ENCODE data around the gene BLOC1S5. TPM values are rescaled to one million over a fixed set of nuclear protein-coding genes. Genes with fewer than 3 reads are reported as not detected.

BLOC1S5 gene
- total RNA-seq, 1 experiment from 2014 or later: 11.8 TPM

- ATAC-seq: peak; percentile 92
- peaks cover 55% of the 10 kb centered on the region for H3K4me1 ChIP-seq (ENCODE audit: control insufficient read depth, insufficient read depth, low read length)
Measured at GRCh38 chr6:8082954-8083858, 19.0 kb upstream of the BLOC1S5 start.

GRCh38 chr6:8082572-8082953, 18.4 kb upstream of the BLOC1S5 start:
- Histone ChIP-seq H3K9me3 (ENCODE audit: control insufficient read depth, insufficient read depth, low read depth, low read length) (no peaks in the 10 kb centered on the region), H3K4me3 (ENCODE audit: low read depth in 2 of 2, low read length in 2 of 2) (no peak overlapping the region), H3K4me1 (ENCODE audit: control insufficient read depth, insufficient read depth, low read length) (peaks cover 55% of the 10 kb centered on the region), H3K36me3 (ENCODE audit: control insufficient read depth, insufficient read depth, low read length) (peaks cover 16% of the 10 kb centered on the region), H3K27ac (ENCODE audit: low read length) (peak overlapping the region; percentile 86), H3K27me3 (ENCODE audit: control insufficient read depth, insufficient read depth, low read length) (no peaks in the 10 kb centered on the region)
- POLR2A ChIA-PET: no interaction called here
- intact Hi-C loops (cut with micrococcal nuclease; ENCODE audit: unreplicated experiment) (no loop called here), in situ Hi-C loops (cut with HindIII; ENCODE audit: low pct_unique_long_range_greater_than_20kb, low sequenced_read_pairs) (no loop called here)
- ATAC-seq: no peak
- DNase-seq (ENCODE audit: low read depth, low spot score): no peak
- no TSS peak for BruUV-seq (replicated peaks)
- TF ChIP-seq SIN3A (IDR thresholded peaks at IDR 0.05; ENCODE audit: borderline replicate concordance, insufficient read depth, low read depth, low read length) (no peak), REST (IDR thresholded peaks at IDR 0.05; ENCODE audit: insufficient read depth in 1 of 2, low read depth in 2 of 2, low read length in 1 of 2) (no peak), TCF7L2 (IDR thresholded peaks at IDR 0.05; ENCODE audit: low read depth, low read length) (no peak), POLR2AphosphoS5 (IDR thresholded peaks at IDR 0.05; ENCODE audit: low read depth, low read length) (no peak), CTCF (IDR thresholded peaks at IDR 0.05) (no peak)
- CTCF ChIA-PET: no interaction called here

More at GRCh38 chr6:8082954-8083858, 19.0 kb upstream of the BLOC1S5 start:
- POLR2A ChIA-PET: no interaction called here
- H3K27me3 ChIP-seq (ENCODE audit: control insufficient read depth, insufficient read depth, low read length): no peaks in the 10 kb centered on the region
- H3K9me3 ChIP-seq (ENCODE audit: control insufficient read depth, insufficient read depth, low read depth, low read length): no peaks in the 10 kb centered on the region
- no peak for DNase-seq (ENCODE audit: low read depth, low spot score)
- in situ Hi-C loops (cut with HindIII; ENCODE audit: low pct_unique_long_range_greater_than_20kb, low sequenced_read_pairs) (no loop called here), intact Hi-C loops (cut with micrococcal nuclease; ENCODE audit: unreplicated experiment) (no loop called here)
- H3K36me3 ChIP-seq (ENCODE audit: control insufficient read depth, insufficient read depth, low read length): peaks cover 16% of the 10 kb centered on the region
- peak; percentile 89 for TF ChIP-seq TCF7L2 (IDR thresholded peaks at IDR 0.05; ENCODE audit: low read depth, low read length)
- TF ChIP-seq CTCF (IDR thresholded peaks at IDR 0.05): no peak
- no peak for TF ChIP-seq SIN3A (IDR thresholded peaks at IDR 0.05; ENCODE audit: borderline replicate concordance, insufficient read depth, low read depth, low read length)
- TF ChIP-seq REST (IDR thresholded peaks at IDR 0.05; ENCODE audit: insufficient read depth in 1 of 2, low read depth in 2 of 2, low read length in 1 of 2): no peak
- peak; percentile 56; the same call in 1 of the 2 replicates for TF ChIP-seq POLR2AphosphoS5 (IDR thresholded peaks at IDR 0.05; ENCODE audit: low read depth, low read length)
- peak overlapping the region; percentile 86 for H3K27ac ChIP-seq (ENCODE audit: low read length)
- BruUV-seq (replicated peaks): no TSS peak
- H3K4me3 ChIP-seq (ENCODE audit: low read depth in 2 of 2, low read length in 2 of 2): no peak overlapping the region
- CTCF ChIA-PET: no interaction called here
